Measurements from ENCODE around the gene CCDC187.

Gene CCDC187

GRCh38 chr9:136235709-136236455 is 68.0 kb downstream of the CCDC187 start:
- DNase-seq (ENCODE audit: insufficient read length, low spot score) (no peak), FAIRE-seq (no peak)
- no peak for TF ChIP-seq SPI1 (IDR thresholded peaks at IDR 0.05; ENCODE audit: low read depth, low read length)
- TF ChIP-seq TAF1 (IDR thresholded peaks at IDR 0.05; ENCODE audit: low read depth, low read length) = no peak
- no peak for TF ChIP-seq PAX5 (IDR thresholded peaks at IDR 0.05; ENCODE audit: insufficient read depth, low read length, severe bottlenecking)
- TF ChIP-seq POLR2AphosphoS5 (IDR thresholded peaks at IDR 0.05; ENCODE audit: low read depth, low read length) = no peak
- no peak for TF ChIP-seq POU2F2 (IDR thresholded peaks at IDR 0.05; ENCODE audit: low read depth, low read length)
- TF ChIP-seq POLR2A (IDR thresholded peaks at IDR 0.05; ENCODE audit: low read depth, low read length) = no peak

- FAIRE-seq (no peak), DNase-seq (ENCODE audit: insufficient read length, low spot score) (no peak)
- TF ChIP-seq TAF1 (IDR thresholded peaks at IDR 0.05; ENCODE audit: low read depth, low read length) (no peak), SPI1 (IDR thresholded peaks at IDR 0.05; ENCODE audit: low read depth, low read length) (no peak), PAX5 (IDR thresholded peaks at IDR 0.05; ENCODE audit: insufficient read depth, low read length, severe bottlenecking) (no peak), POLR2AphosphoS5 (IDR thresholded peaks at IDR 0.05; ENCODE audit: low read depth, low read length) (no peak), POLR2A (IDR thresholded peaks at IDR 0.05; ENCODE audit: low read depth, low read length) (no peak), POU2F2 (IDR thresholded peaks at IDR 0.05; ENCODE audit: low read depth, low read length) (no peak)
Measured at GRCh38 chr9:136235171-136235570, 68.7 kb downstream of the CCDC187 start.

- TF ChIP-seq PAX5 (IDR thresholded peaks at IDR 0.05; ENCODE audit: insufficient read depth, low read length, severe bottlenecking) (no peak), POU2F2 (IDR thresholded peaks at IDR 0.05; ENCODE audit: low read depth, low read length) (no peak), SPI1 (IDR thresholded peaks at IDR 0.05; ENCODE audit: low read depth, low read length) (no peak)
Measured at GRCh38 chr9:136234597-136234996, 69.3 kb downstream of the CCDC187 start.

GRCh38 chr9:136233868-136234267 is 70.0 kb downstream of the CCDC187 start:
- DNase-seq (ENCODE audit: insufficient read length, low spot score) (no peak), FAIRE-seq (no peak)
- TF ChIP-seq POLR2AphosphoS5 (IDR thresholded peaks at IDR 0.05; ENCODE audit: low read depth, low read length) = no peak
- TF ChIP-seq POLR2A (IDR thresholded peaks at IDR 0.05; ENCODE audit: low read depth, low read length) = no peak
- TF ChIP-seq SPI1 (IDR thresholded peaks at IDR 0.05; ENCODE audit: low read depth, low read length) = no peak
- no peak for TF ChIP-seq POU2F2 (IDR thresholded peaks at IDR 0.05; ENCODE audit: low read depth, low read length)
- TF ChIP-seq PAX5 (IDR thresholded peaks at IDR 0.05; ENCODE audit: insufficient read depth, low read length, severe bottlenecking) = no peak
- TF ChIP-seq TAF1 (IDR thresholded peaks at IDR 0.05; ENCODE audit: low read depth, low read length) = no peak

More at GRCh38 chr9:136234597-136234996, 69.3 kb downstream of the CCDC187 start:
- FAIRE-seq (no peak), DNase-seq (ENCODE audit: insufficient read length, low spot score) (no peak)

GRCh38 chr9:136233411-136233810 is 70.5 kb downstream of the CCDC187 start:
- FAIRE-seq = no peak
- no peak for DNase-seq (ENCODE audit: insufficient read length, low spot score)
- TF ChIP-seq POU2F2 (IDR thresholded peaks at IDR 0.05; ENCODE audit: low read depth, low read length) = no peak
- no peak for TF ChIP-seq TAF1 (IDR thresholded peaks at IDR 0.05; ENCODE audit: low read depth, low read length)
- no peak for TF ChIP-seq POLR2AphosphoS5 (IDR thresholded peaks at IDR 0.05; ENCODE audit: low read depth, low read length)
- TF ChIP-seq SPI1 (IDR thresholded peaks at IDR 0.05; ENCODE audit: low read depth, low read length) = no peak
- no peak for TF ChIP-seq PAX5 (IDR thresholded peaks at IDR 0.05; ENCODE audit: insufficient read depth, low read length, severe bottlenecking)
- TF ChIP-seq POLR2A (IDR thresholded peaks at IDR 0.05; ENCODE audit: low read depth, low read length) = no peak

- DNase-seq (ENCODE audit: insufficient read length, low spot score) (no peak), FAIRE-seq (no peak)
- no peak for TF ChIP-seq POLR2A (IDR thresholded peaks at IDR 0.05; ENCODE audit: low read depth, low read length)
- TF ChIP-seq PAX5 (IDR thresholded peaks at IDR 0.05; ENCODE audit: insufficient read depth, low read length, severe bottlenecking) = no peak
- no peak for TF ChIP-seq SPI1 (IDR thresholded peaks at IDR 0.05; ENCODE audit: low read depth, low read length)
- TF ChIP-seq POLR2AphosphoS5 (IDR thresholded peaks at IDR 0.05; ENCODE audit: low read depth, low read length) = no peak
- TF ChIP-seq TAF1 (IDR thresholded peaks at IDR 0.05; ENCODE audit: low read depth, low read length) = no peak
Measured at GRCh38 chr9:136232969-136233368, 70.9 kb downstream of the CCDC187 start.

GRCh38 chr9:136231478-136232297 is 72.2 kb downstream of the CCDC187 start:
- DNase-seq (ENCODE audit: insufficient read length, low spot score) (no peak), FAIRE-seq (no peak)
- no peak for TF ChIP-seq TAF1 (IDR thresholded peaks at IDR 0.05; ENCODE audit: low read depth, low read length)
- no peak for TF ChIP-seq POLR2A (IDR thresholded peaks at IDR 0.05; ENCODE audit: low read depth, low read length)
- no peak for TF ChIP-seq POLR2AphosphoS5 (IDR thresholded peaks at IDR 0.05; ENCODE audit: low read depth, low read length)
- no peak for TF ChIP-seq POU2F2 (IDR thresholded peaks at IDR 0.05; ENCODE audit: low read depth, low read length)
- TF ChIP-seq SPI1 (IDR thresholded peaks at IDR 0.05; ENCODE audit: low read depth, low read length) = no peak
- no peak for TF ChIP-seq PAX5 (IDR thresholded peaks at IDR 0.05; ENCODE audit: insufficient read depth, low read length, severe bottlenecking)

- FAIRE-seq (no peak), DNase-seq (ENCODE audit: insufficient read length, low spot score) (no peak)
- TF ChIP-seq POLR2AphosphoS5 (IDR thresholded peaks at IDR 0.05; ENCODE audit: low read depth, low read length) (no peak), SPI1 (IDR thresholded peaks at IDR 0.05; ENCODE audit: low read depth, low read length) (no peak), POU2F2 (IDR thresholded peaks at IDR 0.05; ENCODE audit: low read depth, low read length) (no peak), POLR2A (IDR thresholded peaks at IDR 0.05; ENCODE audit: low read depth, low read length) (no peak), PAX5 (IDR thresholded peaks at IDR 0.05; ENCODE audit: insufficient read depth, low read length, severe bottlenecking) (no peak), TAF1 (IDR thresholded peaks at IDR 0.05; ENCODE audit: low read depth, low read length) (no peak)
Measured at GRCh38 chr9:136230773-136231172, 73.1 kb downstream of the CCDC187 start.

GRCh38 chr9:136230365-136230764 is 73.5 kb downstream of the CCDC187 start:
- DNase-seq (ENCODE audit: insufficient read length, low spot score) = no peak
- TF ChIP-seq POU2F2 (IDR thresholded peaks at IDR 0.05; ENCODE audit: low read depth, low read length) = no peak
- TF ChIP-seq POLR2A (IDR thresholded peaks at IDR 0.05; ENCODE audit: low read depth, low read length) = no peak
- TF ChIP-seq TAF1 (IDR thresholded peaks at IDR 0.05; ENCODE audit: low read depth, low read length) = no peak
- TF ChIP-seq PAX5 (IDR thresholded peaks at IDR 0.05; ENCODE audit: insufficient read depth, low read length, severe bottlenecking) = no peak
- TF ChIP-seq SPI1 (IDR thresholded peaks at IDR 0.05; ENCODE audit: low read depth, low read length) = no peak
- no peak for TF ChIP-seq POLR2AphosphoS5 (IDR thresholded peaks at IDR 0.05; ENCODE audit: low read depth, low read length)
- no peak for FAIRE-seq

Measured in GM12891 (cell line).